Measurements from ENCODE around the gene OR10T2. TPM values are rescaled to one million over a fixed set of nuclear protein-coding genes. Genes with fewer than 3 reads are reported as not detected.
"Not testable (repeated sequence)": the region's sequence is repeated elsewhere in the genome, so short reads cannot be mapped to it uniquely, and the experiment has no call there.

OR10T2 gene, protein sequence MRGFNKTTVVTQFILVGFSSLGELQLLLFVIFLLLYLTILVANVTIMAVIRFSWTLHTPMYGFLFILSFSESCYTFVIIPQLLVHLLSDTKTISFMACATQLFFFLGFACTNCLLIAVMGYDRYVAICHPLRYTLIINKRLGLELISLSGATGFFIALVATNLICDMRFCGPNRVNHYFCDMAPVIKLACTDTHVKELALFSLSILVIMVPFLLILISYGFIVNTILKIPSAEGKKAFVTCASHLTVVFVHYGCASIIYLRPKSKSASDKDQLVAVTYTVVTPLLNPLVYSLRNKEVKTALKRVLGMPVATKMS
- not detected for total RNA-seq
- not detected for polyA plus RNA-seq
- long read RNA-seq, donor 1: 0 reads
- long read RNA-seq, donor 2: 0 reads
- long read RNA-seq, donor 3: 0 reads
- long read RNA-seq, donor 4: 0 reads

DNA sequence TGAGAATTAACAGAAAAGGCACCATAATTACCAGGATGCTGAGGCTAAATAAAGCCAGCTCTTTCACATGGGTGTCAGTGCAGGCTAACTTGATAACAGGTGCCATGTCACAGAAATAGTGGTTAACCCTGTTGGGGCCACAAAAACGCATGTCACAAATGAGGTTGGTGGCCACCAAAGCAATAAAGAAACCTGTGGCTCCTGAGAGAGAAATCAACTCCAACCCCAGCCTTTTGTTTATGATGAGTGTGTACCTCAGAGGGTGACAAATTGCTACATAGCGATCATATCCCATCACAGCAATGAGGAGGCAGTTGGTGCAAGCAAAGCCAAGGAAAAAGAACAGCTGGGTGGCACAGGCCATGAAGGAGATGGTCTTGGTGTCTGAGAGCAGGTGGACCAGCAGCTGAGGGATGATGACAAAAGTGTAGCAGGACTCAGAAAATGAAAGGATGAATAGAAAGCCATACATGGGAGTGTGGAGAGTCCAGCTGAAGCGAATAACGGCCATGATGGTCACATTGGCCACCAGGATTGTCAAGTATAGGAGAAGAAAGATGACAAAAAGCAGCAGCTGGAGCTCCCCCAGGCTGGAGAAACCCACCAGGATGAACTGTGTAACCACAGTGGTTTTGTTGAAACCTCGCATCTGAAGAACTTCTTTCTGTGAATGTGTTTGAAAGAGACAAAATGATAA, at the start of gene OR10T2:
OR10T2 (minus strand) TSS at position 649 of the 697 bp plus-strand sequence; CDS start at position 649, 0 bp downstream.
- ATAC-seq: no peak
- WGBS: 86% methylated on average over 5 of the region's 5 CpGs
- Histone ChIP-seq H3K27ac (ENCODE audit: low read length) (no peak within 1 kb of the TSS), H3K27me3 (ENCODE audit: control insufficient read depth, insufficient read depth) (no peaks in the 10 kb centered on the region), H3K9me3 (ENCODE audit: control insufficient read depth, low read length) (no peaks in the 10 kb centered on the region), H3K4me1 (ENCODE audit: control insufficient read depth, insufficient read depth, low read length) (no peaks in the 10 kb centered on the region), H3K4me3 (ENCODE audit: low read length) (no peak within 1 kb of the TSS)
- intact Hi-C loops (cut with DNase I): no loop called here
- peak in 1 of 3 donors; percentile 11 for DNase-seq

DNA sequence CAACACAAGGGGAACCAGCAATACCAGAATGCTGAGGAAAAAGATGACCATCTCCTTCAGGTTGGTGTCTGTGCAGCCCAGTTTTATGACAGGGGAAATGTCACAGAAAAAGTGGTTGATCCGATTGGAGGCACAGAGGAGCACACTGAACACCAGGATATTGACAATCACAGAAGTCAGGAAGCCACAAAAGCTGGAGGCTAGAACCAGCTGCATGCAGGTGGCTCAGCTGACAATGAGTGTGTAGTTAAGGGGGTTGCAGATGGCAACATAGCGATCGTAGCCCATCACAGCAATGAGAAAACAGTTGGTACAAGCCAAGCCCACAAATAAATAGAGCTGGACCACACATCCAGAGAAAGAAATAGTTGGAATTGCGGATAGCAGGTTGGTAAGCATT, 46.1 kb upstream of the OR10T2 start:
- H3K27me3 ChIP-seq (ENCODE audit: control insufficient read depth, insufficient read depth): no peaks in the 10 kb centered on the region
- ATAC-seq (no peak), DNase-seq (no peak)
- WGBS: 81% methylated on average over 4 of the region's 4 CpGs
- no peaks in the 10 kb centered on the region for H3K4me1 ChIP-seq (ENCODE audit: control insufficient read depth, insufficient read depth, low read length)
- intact Hi-C loops (cut with DNase I): no loop called here
- no peak overlapping the region for H3K4me3 ChIP-seq (ENCODE audit: low read length)
- H3K9me3 ChIP-seq (ENCODE audit: control insufficient read depth, low read length): no peaks in the 10 kb centered on the region
- H3K27ac ChIP-seq (ENCODE audit: low read length): no peak overlapping the region

DNA sequence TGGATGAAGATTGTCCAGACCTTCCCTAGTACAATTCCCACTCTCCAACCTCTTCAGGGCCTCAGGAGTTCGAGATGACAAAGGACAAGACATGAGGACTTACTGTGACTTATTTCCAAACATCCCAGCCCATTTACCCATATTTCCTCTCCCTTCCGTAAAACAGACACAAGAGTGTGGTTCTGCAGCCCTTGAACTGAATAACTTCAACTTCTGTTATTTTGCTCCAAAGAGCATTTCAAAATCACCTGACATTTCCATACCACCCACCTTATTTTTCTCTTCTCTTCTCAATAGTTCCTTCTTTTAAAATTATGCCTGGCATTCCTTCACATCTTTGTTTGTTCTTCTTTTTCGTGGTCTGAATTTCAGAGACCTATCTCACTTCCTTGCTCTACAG, 35.5 kb upstream of the OR10T2 start:
- ATAC-seq (no peak), DNase-seq (no peak)
- intact Hi-C loops (cut with DNase I): no loop called here
- no peaks in the 10 kb centered on the region for H3K4me1 ChIP-seq (ENCODE audit: control insufficient read depth, insufficient read depth, low read length)
- no peaks in the 10 kb centered on the region for H3K9me3 ChIP-seq (ENCODE audit: control insufficient read depth, low read length)
- WGBS: 41% methylated on average over 3 of the region's 3 CpGs
- H3K27me3 ChIP-seq (ENCODE audit: control insufficient read depth, insufficient read depth): no peaks in the 10 kb centered on the region
- no peak overlapping the region for H3K27ac ChIP-seq (ENCODE audit: low read length)
- H3K4me3 ChIP-seq (ENCODE audit: low read length): no peak overlapping the region

DNA sequence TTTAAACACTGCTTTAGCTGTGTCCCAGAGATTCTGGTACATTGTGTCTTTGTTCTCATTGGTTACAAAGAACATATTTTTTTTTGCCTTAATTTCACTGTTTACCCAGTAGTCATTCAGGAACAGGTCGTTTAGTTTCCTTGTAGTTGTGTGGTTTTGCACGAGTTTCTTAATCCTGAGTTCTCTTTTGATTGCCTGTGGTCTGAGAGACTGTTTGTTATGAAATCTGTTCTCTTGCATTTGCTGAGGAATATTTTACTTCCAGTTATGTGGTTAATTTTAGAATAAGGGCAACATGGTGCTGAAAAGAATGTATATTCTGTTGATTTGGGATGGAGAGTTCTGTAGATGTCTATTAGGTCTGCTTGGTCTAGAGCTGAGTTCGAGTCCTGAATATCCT, 30.9 kb upstream of the OR10T2 start:
- H3K27ac ChIP-seq (ENCODE audit: low read length); H3K9me3 ChIP-seq (ENCODE audit: control insufficient read depth, low read length); H3K27me3 ChIP-seq (ENCODE audit: control insufficient read depth, insufficient read depth); H3K4me1 ChIP-seq (ENCODE audit: control insufficient read depth, insufficient read depth, low read length); H3K4me3 ChIP-seq (ENCODE audit: low read length); ATAC-seq; intact Hi-C loops (cut with DNase I); DNase-seq: not testable (repeated sequence)
- whole genome bisulfite sequencing: 56% methylated on average over 3 of the region's 3 CpGs

DNA sequence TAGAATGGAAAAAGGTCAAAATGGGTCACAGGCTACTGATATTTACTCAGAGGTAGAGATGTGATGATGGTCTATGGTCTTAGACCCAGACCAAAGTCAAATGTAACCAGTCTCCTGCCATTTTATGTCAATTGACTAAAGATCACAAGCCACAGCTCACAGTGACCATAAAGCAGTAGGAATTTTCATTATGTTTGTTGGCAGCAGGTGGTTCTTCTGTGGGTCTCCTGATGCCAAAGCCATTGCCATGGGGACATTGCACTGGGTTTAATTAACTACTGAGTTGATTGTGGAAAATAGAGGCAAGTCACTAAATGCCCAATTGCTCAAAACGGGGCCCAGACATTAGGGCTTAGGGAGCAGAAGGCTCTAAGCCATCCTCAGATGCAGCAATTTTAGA, 26.9 kb upstream of the OR10T2 start, which contains the start of gene OR10K2:
OR10K2 (minus strand) TSS at position 101 of the 400 bp plus-strand sequence. CDS start 5,371 bp downstream, outside the sequence.
- no peaks in the 10 kb centered on the region for H3K4me1 ChIP-seq (ENCODE audit: control insufficient read depth, insufficient read depth, low read length)
- no peak within 1 kb of the TSS for H3K27ac ChIP-seq (ENCODE audit: low read length)
- H3K4me3 ChIP-seq (ENCODE audit: low read length): no peak within 1 kb of the TSS
- intact Hi-C loops (cut with DNase I): no loop called here
- H3K9me3 ChIP-seq (ENCODE audit: control insufficient read depth, low read length): no peaks in the 10 kb centered on the region
- ATAC-seq (no peak), DNase-seq (no peak)
- no peaks in the 10 kb centered on the region for H3K27me3 ChIP-seq (ENCODE audit: control insufficient read depth, insufficient read depth)
- WGBS: 91% methylated on average over 1 of the region's 1 CpG

DNA sequence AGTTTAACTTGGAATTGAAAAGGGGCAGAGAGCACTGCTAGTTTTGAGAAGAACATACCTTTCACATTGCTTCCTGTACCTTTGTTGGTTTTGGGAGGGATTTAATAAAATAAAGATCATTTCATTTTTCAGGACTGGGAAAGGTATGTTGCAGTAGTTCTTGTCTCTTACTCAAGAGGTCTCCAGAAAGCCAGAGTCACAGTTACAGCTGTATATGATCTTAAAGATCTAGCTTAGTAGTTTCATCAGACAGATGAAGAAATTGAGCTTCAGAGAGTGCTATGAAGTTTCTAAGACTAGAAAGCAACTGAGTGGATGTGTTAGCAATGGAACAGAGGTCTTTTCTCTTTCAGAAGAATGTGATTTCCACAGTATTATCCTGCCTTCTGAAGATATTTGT, 25.8 kb upstream of the OR10T2 start:
- intact Hi-C loops (cut with DNase I): no loop called here
- DNase-seq (no peak), ATAC-seq (no peak)
- Histone ChIP-seq H3K9me3 (ENCODE audit: control insufficient read depth, low read length) (no peaks in the 10 kb centered on the region), H3K27ac (ENCODE audit: low read length) (no peak overlapping the region), H3K27me3 (ENCODE audit: control insufficient read depth, insufficient read depth) (no peaks in the 10 kb centered on the region), H3K4me1 (ENCODE audit: control insufficient read depth, insufficient read depth, low read length) (no peaks in the 10 kb centered on the region), H3K4me3 (ENCODE audit: low read length) (no peak overlapping the region)

DNA sequence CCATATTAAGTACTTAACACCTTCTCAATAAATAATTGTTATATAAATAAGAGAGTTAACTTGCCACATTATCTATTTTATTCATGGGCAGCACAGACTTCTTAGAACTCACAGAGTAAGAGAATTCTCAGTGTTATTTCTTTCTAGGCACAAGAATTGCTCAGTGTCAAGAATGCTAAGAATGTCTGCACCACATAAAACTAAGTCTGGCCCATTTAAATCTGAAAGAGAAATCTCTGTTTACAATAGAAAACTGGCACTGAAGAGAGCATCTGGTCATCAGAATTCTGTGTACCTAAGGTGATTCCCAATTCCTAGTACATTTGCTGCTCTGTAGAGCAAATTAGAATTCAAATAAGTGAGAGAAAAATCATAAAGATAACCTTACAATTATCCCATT, 22.9 kb upstream of the OR10T2 start:
- DNase-seq: no peak
- no peaks in the 10 kb centered on the region for H3K9me3 ChIP-seq (ENCODE audit: control insufficient read depth, low read length)
- intact Hi-C loops (cut with DNase I): no loop called here
- no peaks in the 10 kb centered on the region for H3K4me1 ChIP-seq (ENCODE audit: control insufficient read depth, insufficient read depth, low read length)
- H3K27me3 ChIP-seq (ENCODE audit: control insufficient read depth, insufficient read depth): no peaks in the 10 kb centered on the region
- ATAC-seq: no peak
- no peak overlapping the region for H3K4me3 ChIP-seq (ENCODE audit: low read length)
- no peak overlapping the region for H3K27ac ChIP-seq (ENCODE audit: low read length)

DNA sequence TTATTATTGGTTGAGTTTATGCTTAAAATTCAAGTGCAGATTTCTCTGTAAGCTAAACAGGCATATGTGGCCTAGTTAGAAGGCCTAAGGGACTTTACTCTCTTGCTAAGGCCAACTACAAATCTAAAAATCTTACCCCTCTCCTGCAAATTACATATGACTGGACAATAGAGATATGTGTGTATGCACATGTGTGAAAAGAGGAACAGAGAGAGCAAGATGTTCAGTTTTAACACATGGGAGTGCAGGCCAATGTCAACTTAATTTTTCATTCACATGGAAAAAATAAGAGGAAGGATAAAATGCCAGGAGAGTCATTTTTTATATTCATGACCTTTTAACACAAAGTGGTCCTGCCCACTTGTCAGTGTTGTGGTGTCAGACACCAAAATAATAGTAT, 18.3 kb upstream of the OR10T2 start:
- no peaks in the 10 kb centered on the region for H3K4me1 ChIP-seq (ENCODE audit: control insufficient read depth, insufficient read depth, low read length)
- DNase-seq (no peak), ATAC-seq (no peak)
- no peaks in the 10 kb centered on the region for H3K27me3 ChIP-seq (ENCODE audit: control insufficient read depth, insufficient read depth)
- no peak overlapping the region for H3K4me3 ChIP-seq (ENCODE audit: low read length)
- H3K9me3 ChIP-seq (ENCODE audit: control insufficient read depth, low read length): no peaks in the 10 kb centered on the region
- intact Hi-C loops (cut with DNase I): no loop called here
- no peak overlapping the region for H3K27ac ChIP-seq (ENCODE audit: low read length)

DNA sequence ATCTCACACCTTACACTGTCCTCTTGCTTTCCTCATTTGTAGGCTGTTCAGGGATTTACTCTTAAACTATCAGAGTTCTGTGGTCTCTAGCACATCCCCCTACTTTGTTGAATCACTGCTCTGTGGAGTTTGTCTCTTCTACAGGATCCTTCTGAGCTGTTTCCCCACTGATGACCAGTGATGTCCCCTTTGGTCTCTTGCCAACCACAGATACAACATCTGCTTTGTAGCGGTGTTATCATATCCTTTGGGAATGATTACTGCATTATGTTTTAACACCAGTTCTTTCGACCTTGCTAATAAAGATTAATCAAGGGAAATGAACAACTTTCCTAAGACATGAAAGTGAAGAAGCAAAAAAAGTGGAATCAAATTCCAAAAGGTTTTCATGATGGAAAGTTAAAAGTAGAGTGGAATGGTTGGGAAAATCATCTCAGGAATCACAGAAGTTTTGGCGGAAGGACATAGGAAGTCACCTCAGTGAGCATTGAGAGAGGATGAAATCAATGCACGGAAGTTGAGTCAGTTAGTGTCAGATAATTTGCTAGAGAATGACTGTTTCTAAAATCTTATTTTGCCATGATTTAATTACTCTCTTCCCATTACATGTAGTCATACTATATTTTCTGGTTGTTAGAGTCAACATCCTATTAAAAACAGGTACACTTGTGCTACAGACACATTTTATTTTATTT, 15.5 kb upstream of the OR10T2 start:
- Histone ChIP-seq H3K27me3 (ENCODE audit: control insufficient read depth, insufficient read depth) (no peaks in the 10 kb centered on the region), H3K4me3 (ENCODE audit: low read length) (no peak overlapping the region), H3K27ac (ENCODE audit: low read length) (no peak overlapping the region), H3K4me1 (ENCODE audit: control insufficient read depth, insufficient read depth, low read length) (no peaks in the 10 kb centered on the region), H3K9me3 (ENCODE audit: control insufficient read depth, low read length) (no peaks in the 10 kb centered on the region)
- WGBS: 56% methylated on average over 4 of the region's 4 CpGs
- DNase-seq: no peak
- no peak for ATAC-seq
- intact Hi-C loops (cut with DNase I): no loop called here

DNA sequence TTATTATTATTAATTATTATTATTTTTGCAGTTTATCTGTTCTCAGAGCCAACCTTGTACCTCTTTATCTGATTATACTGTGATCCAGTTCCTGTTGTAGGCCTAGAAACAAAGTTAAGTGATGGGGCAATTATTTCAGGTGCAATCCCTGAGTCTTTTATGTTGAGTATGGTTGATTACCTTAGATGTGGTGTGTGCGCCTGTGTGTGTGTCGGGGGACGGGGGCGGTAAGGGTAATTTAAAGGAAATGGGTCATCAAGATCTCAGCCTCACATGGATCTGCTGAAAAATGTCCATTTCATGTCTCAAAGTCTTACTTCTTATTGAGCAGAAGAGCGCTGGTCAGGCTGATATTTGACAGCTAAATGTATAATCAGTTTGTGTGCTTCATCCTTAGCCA, 7.8 kb upstream of the OR10T2 start:
- ATAC-seq: no peak
- H3K4me1 ChIP-seq (ENCODE audit: control insufficient read depth, insufficient read depth, low read length): no peaks in the 10 kb centered on the region
- no peak for DNase-seq
- H3K9me3 ChIP-seq (ENCODE audit: control insufficient read depth, low read length): no peaks in the 10 kb centered on the region
- H3K27me3 ChIP-seq (ENCODE audit: control insufficient read depth, insufficient read depth): no peaks in the 10 kb centered on the region
- 88% methylated on average over 5 of the region's 5 CpGs for WGBS
- H3K27ac ChIP-seq (ENCODE audit: low read length): no peak overlapping the region
- no peak overlapping the region for H3K4me3 ChIP-seq (ENCODE audit: low read length)
- intact Hi-C loops (cut with DNase I): no loop called here

DNA sequence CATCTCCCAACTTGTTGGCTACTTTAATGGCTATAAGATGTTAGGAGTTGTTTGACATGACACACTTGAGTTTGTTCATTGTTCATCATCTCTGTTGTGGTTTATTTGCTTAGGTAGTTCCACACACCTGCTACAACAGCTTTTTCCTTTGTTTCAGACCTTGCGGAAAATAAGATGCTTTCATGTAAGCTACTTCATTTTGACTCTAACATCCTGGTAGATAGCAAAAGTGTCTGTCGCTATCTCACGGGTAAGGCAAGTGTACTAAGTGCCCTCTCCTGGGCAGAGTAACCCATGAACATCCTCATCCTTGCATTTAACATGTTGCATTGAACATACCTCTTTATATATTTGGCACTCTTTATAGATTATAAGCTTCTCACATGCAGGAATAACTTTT, 1.6 kb upstream of the OR10T2 start:
- Histone ChIP-seq H3K27ac (ENCODE audit: low read length) (no peak overlapping the region), H3K4me3 (ENCODE audit: low read length) (no peak overlapping the region), H3K9me3 (ENCODE audit: control insufficient read depth, low read length) (no peaks in the 10 kb centered on the region), H3K27me3 (ENCODE audit: control insufficient read depth, insufficient read depth) (no peaks in the 10 kb centered on the region), H3K4me1 (ENCODE audit: control insufficient read depth, insufficient read depth, low read length) (no peaks in the 10 kb centered on the region)
- DNase-seq (no peak), ATAC-seq (no peak)
- intact Hi-C loops (cut with DNase I): no loop called here
- 84% methylated on average over 3 of the region's 3 CpGs for WGBS

All from right cardiac atrium (tissue), 5 donors.